Stimulated activated CD4-positive, alpha-beta T cell treated with anti-CD3 and anti-CD28 coated beads, Interleukin-1b, Interleukin-23, amount 100 ng/mL, for 4 hours (primary cell): ENCODE results near the gene FZD4.

Experiments used
- DNase-seq, 2 donors: peaks; one replicate each; pipeline ENCODE4 v3.0.0-alpha.2; 2020; ENCODE audit warnings: low read depth in 2 of 2

Gene FZD4

DNA sequence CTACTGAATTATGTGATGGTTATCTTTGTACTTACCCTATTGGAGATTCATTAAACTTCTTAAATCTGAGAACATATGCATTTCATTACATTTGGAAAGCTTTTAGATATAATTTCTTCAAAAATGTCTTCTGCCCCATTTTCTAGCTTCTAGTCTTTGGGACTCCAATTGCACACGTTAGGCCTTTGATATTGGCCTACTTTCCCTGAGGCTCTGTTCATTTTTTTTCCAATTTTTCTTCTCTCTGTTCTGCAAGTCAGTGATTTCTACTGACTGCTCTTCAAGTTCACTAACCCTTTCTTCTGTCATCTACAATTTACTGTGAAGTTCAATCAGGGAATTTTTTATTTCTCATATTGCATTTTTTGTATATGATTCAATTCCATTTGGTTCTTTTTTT is 43.0 kb downstream of the FZD4 start:
- DNase-seq = no peak

DNA sequence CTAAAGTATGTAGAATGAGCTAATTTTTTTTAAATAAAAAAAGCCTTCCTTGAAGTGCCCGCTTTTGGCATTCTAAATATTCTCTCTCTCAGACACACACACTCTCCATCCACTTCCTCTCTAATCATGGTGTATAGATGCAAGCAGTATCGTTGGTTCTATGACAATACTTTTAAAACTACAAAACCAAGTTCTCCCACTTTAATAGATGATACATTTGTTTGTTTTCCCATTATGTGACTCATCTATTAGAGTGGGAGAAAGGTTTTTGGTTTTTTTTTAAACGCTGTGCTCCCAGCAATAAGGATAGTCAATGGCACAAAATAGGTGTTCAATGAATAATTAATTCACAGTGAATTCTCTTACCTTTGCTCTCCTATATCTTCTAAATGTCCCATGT is 44.6 kb downstream of the FZD4 start:
- no peak for DNase-seq

DNA sequence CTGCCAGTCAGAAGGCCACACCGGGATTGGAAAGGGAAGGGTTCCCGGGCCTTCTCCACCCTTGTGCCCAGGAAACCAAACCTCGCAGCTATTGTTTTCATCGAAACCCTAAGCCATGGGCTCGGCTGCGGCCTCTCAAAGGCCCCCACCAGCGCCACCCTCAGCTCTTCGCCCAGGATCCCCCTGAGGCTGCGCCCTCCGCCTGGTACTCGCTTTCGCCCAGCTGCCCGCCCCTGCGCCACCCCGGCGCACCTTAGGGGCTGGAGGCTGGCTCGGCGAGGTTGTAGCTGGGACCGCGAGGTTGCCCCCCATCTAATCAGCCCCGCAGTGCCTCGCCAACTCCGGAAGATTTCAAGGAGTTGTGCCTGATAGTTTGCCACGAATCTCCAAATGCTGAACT is 49.0 kb downstream of the FZD4 start:
- no peak for DNase-seq

DNA sequence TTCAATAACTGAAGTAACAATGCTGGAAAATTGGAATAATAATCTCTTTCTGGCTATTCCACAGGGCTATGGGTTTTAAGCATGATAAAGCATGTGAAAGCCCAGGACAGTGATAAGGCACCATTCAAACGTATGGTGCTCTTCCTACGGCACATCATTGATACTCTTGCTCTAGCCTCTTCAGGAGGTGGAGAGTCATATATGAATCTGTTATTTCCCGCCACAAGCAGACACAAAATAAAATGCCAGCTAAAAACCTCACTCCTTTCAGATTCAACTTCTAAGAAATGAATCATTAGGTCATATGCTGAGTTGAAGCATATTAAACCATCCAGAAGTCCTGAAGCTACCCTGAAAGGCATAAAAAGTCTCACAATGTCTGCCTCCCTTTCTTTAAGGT is 49.9 kb downstream of the FZD4 start:
- no peak for DNase-seq

DNA sequence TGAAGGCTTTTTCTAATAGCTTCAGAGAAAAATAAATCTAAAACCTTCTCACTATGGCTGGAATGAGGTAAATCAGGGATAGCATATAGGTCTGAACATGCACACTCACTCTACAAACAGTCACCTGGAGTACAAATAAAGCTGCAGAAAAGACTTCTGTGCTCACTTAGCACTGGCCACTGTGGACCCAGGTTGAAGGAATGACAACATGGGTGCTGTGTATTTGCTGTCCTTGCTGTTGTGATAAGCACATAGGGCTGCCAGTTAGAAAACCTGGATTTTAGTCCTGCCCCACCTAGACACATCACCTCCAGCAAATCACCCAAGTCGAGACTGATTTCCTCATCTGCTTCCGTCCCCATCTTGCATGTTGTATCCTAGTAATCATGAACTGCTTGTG is 51.2 kb downstream of the FZD4 start:
- DNase-seq = no peak

DNA sequence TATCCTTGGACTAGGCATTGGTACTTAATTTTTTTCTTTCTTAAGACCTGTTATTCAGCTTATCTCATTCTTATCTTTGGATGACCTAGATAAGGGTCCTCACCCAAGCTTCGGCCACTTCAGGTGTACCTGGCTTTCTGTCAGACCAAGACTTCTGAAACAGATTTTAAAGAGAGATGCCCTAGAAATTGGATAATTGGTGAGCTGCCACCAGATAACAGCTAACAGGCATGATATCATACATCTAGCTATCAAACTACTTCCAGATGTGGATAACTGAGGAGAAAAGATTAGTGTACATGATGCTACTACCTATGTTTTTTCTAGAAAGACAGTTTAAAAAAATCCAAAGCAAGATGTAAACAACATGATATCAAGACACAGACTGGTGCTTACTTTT is 52.9 kb downstream of the FZD4 start:
- DNase-seq = no peak

DNA sequence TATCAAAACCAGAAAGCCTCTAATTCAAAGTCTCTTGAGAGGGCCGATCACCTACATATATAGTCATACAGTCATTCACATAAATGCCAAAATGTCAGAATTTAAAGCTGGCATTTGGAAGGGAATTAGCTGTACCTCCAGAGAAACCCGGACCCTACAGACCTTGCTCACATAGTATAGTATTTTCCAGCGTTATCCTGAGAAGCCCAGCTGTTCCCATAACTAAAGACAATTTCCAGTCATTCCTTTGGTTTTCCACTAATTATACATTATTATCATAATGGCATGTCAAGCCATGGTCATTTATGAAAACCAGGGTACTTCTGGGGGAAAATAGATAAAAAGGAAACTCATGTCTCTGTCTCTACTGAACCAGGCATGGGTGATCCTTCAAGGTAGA is 53.6 kb downstream of the FZD4 start:
- DNase-seq = no peak

DNA sequence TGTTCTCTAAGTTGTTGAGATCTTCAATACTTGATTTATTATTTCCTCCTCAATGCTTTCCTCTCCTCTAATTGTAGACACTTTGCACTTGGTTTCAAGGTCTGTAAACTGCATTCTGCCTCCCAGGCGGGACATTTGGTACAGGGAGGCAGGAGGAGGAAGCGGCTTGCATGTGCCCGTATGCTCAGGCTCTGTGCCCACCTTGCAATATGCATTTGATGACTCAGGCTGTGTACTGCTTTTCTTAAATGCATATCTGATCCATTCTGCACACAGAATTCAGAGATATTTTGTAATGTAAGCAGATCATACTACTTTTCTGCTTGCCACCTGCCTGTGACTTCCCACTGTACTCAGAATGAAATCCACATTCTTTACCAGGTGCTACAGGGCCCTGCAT is 55.0 kb downstream of the FZD4 start:
- no peak for DNase-seq

DNA sequence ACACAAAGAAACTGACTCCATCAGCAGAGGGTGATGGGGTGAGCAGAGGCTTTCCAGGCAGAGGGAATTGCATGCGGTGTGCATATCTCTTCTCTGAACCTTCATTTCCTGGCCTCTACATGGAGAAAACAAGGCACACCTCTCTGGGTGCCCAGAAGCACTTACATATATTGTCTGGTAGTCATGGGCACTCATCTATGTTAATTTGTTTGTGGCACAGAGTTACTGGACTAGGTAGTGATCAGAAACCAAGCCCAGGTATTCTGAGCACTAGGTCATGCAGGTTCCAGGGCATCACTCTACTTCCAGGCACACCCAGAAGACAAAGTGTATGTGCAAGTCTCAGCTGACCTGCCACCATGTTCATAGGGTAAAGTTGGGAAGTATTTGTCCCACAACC is 56.5 kb downstream of the FZD4 start:
- no peak for DNase-seq

DNA sequence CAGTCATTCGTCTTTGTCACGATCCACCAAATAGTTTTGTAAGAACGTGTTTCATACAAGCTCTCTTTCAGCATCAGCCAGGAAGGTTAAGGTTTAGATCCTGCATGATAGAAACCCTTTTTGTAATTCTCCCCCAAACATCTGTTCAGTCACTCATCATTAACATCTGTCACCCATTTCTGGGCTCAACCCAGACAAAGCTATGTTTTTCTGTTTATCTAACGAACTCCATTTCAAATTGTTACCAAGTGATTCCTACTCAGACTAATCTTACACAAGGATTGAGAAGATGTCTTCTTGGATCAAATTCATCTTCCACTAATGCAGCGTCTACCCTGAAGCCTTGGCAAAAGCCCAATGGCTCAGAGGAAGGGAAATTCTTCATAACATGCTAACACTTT is 58.8 kb downstream of the FZD4 start:
- no peak for DNase-seq
